Esophagus squamous epithelium (tissue), 4 donors: Measurements from ENCODE around the gene LGR4.

ENCODE experiments used
- POLR2A ChIP-seq, 4 donors: fragments of 450-650 bp; IDR thresholded peaks; one replicate each; pipeline ENCODE4 v1.6.1; 2017; ENCODE audit warnings: antibody characterized with exemption in 4 of 4, mild to moderate bottlenecking in 4 of 4, moderate library complexity in 3 of 4
- TF ChIP-seq, protein P1 (sequence below), 6 experiments: fragments of 450-650 bp in 4 of 6; fragments of 200-600 bp in 2 of 6; sonication (generic) in 2 of 6; IDR thresholded peaks; one replicate each; pipeline ENCODE4 v1.5.1; 2016 to 2019; ENCODE audit warnings: antibody characterized with exemption in 6 of 6, mild to moderate bottlenecking in 4 of 6, moderate library complexity in 4 of 6

DNA sequence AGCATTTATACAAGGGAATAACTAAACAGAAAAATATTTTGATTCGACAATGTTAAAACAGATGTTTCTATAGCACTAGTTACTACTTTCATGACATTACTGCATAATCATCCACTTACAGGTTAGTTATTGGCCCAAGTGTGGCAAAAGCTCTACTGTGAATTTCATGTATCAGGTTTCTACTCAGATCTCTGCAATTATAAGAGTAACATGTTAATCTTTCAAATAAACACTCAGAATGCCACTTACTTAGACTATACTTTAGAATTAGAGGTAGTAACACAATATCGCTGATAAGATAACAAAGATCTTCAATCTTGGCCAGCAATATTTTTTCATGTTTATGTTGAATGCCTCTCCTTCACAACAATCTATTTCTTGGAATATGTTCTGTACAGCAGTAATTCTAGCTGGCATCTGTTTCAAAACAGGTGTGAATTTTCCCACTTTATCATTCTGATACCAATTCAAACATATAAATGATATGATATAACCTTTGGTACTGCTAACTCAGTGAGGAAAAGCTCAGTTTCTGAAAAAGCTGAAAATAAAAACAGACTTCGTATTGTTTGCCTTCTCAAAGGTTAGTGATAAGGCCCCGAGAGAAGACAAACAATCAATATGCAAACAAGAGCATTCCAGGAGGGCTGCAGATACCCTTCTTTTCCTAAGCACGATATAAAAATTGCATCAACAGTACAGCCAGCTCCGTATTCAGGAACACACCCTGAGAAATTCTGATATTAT is 98.6 kb downstream of the LGR4 start:
- TF ChIP-seq, protein P1, sequence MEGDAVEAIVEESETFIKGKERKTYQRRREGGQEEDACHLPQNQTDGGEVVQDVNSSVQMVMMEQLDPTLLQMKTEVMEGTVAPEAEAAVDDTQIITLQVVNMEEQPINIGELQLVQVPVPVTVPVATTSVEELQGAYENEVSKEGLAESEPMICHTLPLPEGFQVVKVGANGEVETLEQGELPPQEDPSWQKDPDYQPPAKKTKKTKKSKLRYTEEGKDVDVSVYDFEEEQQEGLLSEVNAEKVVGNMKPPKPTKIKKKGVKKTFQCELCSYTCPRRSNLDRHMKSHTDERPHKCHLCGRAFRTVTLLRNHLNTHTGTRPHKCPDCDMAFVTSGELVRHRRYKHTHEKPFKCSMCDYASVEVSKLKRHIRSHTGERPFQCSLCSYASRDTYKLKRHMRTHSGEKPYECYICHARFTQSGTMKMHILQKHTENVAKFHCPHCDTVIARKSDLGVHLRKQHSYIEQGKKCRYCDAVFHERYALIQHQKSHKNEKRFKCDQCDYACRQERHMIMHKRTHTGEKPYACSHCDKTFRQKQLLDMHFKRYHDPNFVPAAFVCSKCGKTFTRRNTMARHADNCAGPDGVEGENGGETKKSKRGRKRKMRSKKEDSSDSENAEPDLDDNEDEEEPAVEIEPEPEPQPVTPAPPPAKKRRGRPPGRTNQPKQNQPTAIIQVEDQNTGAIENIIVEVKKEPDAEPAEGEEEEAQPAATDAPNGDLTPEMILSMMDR (IDR thresholded peaks at IDR 0.05): no peak
- no peak for TF ChIP-seq POLR2A (IDR thresholded peaks at IDR 0.05)
